GM12891 (cell line): ENCODE measurements around the gene MEGF10.

ENCODE experiments used
- PAX5 ChIP-seq: IDR thresholded peaks from 2 replicates; pipeline ENCODE4 v1.6.1; 2011; ENCODE audit warnings: low read length, moderate library complexity, mild to moderate bottlenecking; ENCODE audit not compliant: insufficient read depth, severe bottlenecking
- POLR2A ChIP-seq: IDR thresholded peaks from 2 replicates; pipeline ENCODE4 v1.6.1; 2011; ENCODE audit warnings: low read depth, low read length, control low read depth
- POLR2AphosphoS5 ChIP-seq: IDR thresholded peaks from 2 replicates; pipeline ENCODE4 v1.6.1; 2011; ENCODE audit warnings: low read depth, low read length, control low read depth

- TF ChIP-seq POLR2A (no peak), POLR2AphosphoS5 (no peak), PAX5 (no peak)
Observed at GRCh38 chr5:127292030-127292735, 1.6 kb downstream of the MEGF10 start.
